Stimulated activated CD4-positive, alpha-beta T cell treated with anti-CD3 and anti-CD28 coated beads, Interleukin-2, amount 100 ng/mL, for 4 hours (primary cell): ENCODE results near the gene XPO4.
"Not testable (repeated sequence)": the region's sequence is repeated elsewhere in the genome, so short reads cannot be mapped to it uniquely, and the experiment has no call there.

Experiments
- DNase-seq: peaks from one replicate; pipeline ENCODE4 v3.0.0-alpha.2; 2020; ENCODE audit warnings: low read depth

Gene XPO4

DNA sequence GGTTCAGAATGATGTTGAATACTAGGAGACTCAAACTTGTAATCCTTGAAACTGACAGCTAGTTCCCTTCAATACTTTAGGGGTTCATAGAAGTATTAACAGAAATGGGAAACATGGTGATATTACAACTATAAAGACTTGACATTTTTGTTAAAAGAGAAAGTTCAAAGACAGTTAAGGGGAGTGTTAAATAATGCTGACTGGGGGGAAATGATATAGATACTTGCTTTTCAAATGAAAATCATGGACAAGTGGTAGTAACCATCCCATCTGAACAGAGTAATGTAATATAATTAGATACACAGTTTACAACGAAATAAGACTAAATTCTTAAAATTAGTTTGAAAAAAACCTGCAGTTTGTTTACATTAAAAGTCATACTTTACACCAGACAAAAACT is 122.2 kb downstream of the XPO4 start:
- DNase-seq = no peak

- no peak for DNase-seq
Observed at GRCh38 chr13:20779405-20779804, 123.1 kb downstream of the XPO4 start.

DNA sequence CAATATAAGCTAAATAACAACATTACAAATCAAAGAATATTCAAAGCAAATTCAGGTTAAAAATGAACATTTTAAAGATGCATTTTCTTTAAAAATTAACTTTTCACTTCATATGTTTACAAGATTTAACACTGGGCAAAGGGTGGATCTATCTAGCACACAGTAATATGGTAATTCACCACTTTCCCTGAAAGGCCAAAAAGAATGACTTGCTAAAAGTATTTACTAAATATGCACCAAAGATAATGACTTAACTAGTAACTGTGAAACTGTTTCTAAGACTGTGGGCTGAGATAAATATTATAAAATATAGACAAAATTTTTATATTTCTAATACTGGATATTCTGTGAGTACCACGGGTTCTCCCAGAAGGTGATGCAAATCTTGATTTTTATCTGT is 124.2 kb downstream of the XPO4 start:
- no peak for DNase-seq

- DNase-seq = no peak
Observed at GRCh38 chr13:20776751-20777150, 125.8 kb downstream of the XPO4 start.

DNA sequence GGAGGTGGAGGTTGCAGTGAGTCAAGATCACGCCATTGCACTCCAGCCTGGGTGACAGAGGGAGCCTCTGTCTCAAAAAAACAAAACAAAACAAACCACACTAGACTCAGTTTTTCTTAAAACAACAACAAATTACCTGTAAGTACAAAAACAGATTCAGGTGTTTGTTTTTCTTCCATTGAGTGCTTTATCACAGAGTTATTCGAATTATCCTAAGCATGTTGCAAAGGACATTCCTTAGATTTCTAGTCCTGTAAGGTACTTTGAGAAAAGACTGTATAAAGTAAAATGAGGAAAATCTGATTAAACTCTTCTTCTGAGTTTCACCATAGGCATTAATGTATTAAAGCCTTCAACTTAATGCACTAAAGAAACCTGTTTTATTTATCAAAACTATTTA is 126.6 kb downstream of the XPO4 start:
- DNase-seq = no peak

DNA sequence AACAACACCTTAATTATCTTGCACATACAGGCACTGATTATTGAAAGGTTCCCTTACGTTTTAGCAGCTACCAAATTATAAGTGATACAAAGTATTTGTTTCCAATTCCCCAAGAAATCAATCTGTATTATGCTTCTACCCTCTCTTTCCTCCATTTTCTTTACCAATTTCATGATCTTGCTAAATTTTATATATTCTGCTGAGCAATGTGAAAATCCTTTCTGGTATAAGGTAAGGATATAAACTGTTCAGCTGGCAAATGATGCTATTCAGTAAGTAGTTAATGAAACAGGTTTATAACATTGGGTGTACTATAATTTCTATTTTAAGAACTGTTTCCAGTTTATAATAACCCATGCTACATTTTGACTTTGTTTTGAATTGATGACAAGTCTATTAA is 127.8 kb downstream of the XPO4 start:
- no peak for DNase-seq

- peak; percentile 94 for DNase-seq
Observed at GRCh38 chr13:20773194-20774080, 129.1 kb downstream of the XPO4 start, which contains the start of gene EEF1AKMT1. TSS of gene EEF1AKMT1 (minus strand) at chr13:20773961. CDS start at chr13:20757598, 16,363 bp downstream.

DNA sequence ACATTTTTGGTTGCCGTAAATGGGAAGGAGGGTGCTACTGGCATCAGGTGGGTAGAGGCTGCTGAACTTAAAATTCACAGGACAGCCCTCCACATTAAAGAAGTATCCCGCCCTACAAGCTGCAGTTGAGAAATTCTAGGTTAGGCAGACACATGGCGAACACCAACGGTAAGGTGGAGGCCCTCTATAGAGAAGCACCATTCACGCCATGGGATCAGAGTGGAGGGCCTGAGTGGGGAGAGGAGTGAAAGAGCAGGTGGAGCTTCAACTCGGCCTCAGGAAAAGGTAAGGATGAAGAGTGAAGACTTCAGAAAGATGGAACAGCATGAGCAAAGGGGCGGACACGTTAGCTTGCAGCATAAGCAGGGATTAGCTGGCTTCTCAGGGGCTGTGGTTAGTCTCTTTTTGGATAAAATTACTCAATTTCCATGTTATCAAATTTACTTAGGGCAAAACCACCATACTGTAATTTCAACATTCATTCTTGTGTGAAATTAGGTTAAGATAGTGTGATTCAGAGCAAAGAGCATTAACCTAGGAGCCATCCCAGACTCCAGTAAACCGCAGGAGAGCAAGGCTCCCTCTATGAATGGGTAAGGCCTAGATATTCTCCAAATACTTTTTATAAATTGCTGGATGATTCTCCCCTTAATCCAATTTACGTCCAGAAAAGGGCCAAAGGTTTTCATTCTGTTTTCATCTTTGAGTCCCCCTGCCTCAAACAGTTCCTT is 130.0 kb downstream of the XPO4 start:
- no peak for DNase-seq

DNA sequence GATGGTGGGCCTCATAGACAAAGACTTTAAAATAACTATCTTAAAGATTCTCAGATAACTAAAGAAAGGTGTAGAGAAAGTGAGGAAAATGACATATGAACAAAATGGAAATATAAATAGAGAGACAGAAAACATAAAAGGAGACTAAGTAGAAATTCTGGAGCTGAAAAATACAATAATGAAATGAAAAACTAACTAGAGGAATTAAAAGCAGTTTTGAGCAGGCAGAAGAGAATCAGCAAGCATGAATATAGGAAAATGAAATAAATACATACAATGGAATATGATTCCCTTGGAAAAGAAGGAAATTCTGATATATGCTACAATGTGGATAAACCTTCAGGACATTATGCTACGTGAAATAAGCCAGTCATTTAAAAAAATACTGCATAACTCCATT is 132.7 kb downstream of the XPO4 start:
- DNase-seq = no peak

- DNase-seq = no peak
Observed at GRCh38 chr13:20769091-20769490, 133.5 kb downstream of the XPO4 start.

GRCh38 chr13:20767309-20767943 is 135.1 kb downstream of the XPO4 start:
- no peak for DNase-seq

DNA sequence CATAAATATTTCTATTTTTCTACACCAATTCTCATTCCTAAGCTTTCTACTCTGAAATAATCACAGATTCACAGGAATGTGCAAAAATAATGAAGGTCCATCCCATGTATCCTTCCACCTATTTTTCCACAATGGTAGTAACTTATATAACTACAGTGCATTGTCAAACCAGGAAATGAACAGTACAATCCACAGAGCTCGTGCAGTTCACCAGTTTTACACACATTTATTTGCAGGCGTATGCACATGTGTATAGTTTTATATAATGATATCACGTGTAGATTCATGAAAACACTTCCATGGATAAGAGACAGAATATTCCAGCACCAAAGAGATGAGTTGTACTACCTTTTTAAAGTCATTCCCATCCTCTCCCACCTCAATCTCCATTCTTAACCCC is 141.7 kb downstream of the XPO4 start:
- no peak for DNase-seq

DNA sequence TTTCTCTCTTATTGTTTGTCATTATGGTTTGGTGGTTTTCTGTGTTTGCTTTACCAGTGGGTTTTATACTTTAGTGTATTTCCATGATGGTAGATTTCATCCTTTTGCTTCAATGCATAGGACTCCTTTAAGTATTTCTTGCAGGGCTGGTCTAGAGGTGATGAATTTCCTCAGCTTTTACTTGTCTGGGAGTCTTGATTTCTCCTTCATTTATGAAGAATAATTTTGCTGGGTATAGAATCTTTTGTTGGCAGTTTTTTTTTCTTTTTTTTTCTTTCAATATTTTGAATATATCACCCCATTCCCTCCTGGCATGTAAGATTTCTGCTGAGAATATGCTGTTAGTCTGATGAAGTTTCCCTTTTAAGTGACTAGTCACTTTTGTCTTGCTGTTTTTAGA is 148.5 kb downstream of the XPO4 start:
- DNase-seq = no peak

GRCh38 chr13:20749377-20749776 is 153.2 kb downstream of the XPO4 start:
- no peak for DNase-seq

- not testable (repeated sequence) for DNase-seq
Observed at GRCh38 chr13:20743830-20744404, 158.6 kb downstream of the XPO4 start.

DNA sequence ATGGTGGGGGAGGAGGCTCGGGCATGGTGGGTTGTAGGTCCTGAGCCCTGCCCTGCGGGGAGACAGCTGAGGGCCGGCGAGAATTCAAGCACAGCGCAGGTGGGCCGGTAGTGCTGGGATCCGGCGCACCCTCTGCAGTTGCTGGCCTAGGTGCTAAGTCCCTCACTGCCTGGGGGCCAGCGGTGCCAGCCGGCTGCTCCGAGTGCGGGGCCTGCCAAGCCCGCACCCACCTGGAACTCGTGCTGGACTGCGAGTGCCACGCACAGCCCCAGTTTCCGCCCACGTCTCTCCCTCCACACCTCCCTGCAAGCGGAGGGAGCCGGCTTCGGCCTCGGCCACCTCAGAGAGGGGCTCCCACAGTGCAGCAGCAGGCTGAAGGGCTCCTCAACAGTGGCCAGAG is 162.5 kb downstream of the XPO4 start:
- no peak for DNase-seq

- DNase-seq = no peak
Observed at GRCh38 chr13:20738616-20739015, 163.9 kb downstream of the XPO4 start.

- DNase-seq = no peak
Observed at GRCh38 chr13:20729633-20730585, 172.6 kb downstream of the XPO4 start.

GRCh38 chr13:20728579-20729311 is 173.8 kb downstream of the XPO4 start:
- no peak for DNase-seq

DNA sequence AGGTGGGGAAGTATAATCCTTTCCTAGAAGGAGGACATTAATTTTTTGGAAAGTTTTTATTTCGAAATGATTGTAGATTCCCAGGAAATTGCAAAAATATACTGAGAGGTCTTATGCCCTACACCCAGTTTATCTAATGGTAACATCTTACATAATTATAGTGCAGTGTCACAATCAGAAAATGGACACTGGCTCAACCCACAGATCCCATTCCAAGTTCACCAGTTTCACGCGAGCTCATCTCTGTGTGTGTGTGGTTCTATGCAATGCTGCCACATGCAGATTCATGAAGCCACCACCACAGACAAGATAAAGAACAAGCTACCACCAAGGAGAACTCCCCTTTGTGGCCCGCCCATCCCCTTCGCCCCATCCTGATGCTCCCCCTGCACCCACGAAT is 174.7 kb downstream of the XPO4 start:
- DNase-seq = no peak
